SK-N-MC (cell line): Measurements from ENCODE around the gene HID1.

ENCODE experiments used
- DNase-seq: peaks from one replicate; pipeline ENCODE4 v3.0.0-alpha.2; 2011; ENCODE audit warnings: low read depth, low spot score
- H3K27ac ChIP-seq: fragments of 200-600 bp; sonication (generic); 2 replicates; pipeline ENCODE4 v1.5.1; 2016; ENCODE audit warnings: mixed run types
- H3K36me3 ChIP-seq: fragments of 200-600 bp; sonication (generic); 2 replicates; pipeline ENCODE4 v1.6.1; 2017; ENCODE audit warnings: antibody characterized with exemption, low read length, mixed read lengths; ENCODE audit not compliant: insufficient read depth
- H3K4me3 ChIP-seq: fragments of 200-600 bp; sonication (generic); 2 replicates; pipeline ENCODE4 v1.5.1; 2016
- H3K9ac ChIP-seq: fragments of 200-600 bp; sonication (generic); 2 replicates; pipeline ENCODE4 v1.8.0; 2017; ENCODE audit warnings: mixed run types, mixed read lengths; ENCODE audit not compliant: insufficient read length
- H3K9me3 ChIP-seq: fragments of 200-600 bp; sonication (generic); 2 replicates; pipeline ENCODE4 v1.6.1; 2017; ENCODE audit warnings: low read depth, mild to moderate bottlenecking, antibody characterized with exemption, low read length, moderate library complexity, mixed read lengths
- EZH2 ChIP-seq: fragments of 200-600 bp; sonication (generic); IDR thresholded peaks from one replicate; pipeline ENCODE4 v1.6.1; 2017; ENCODE audit warnings: antibody characterized with exemption
- FOXP2 ChIP-seq: optimal IDR thresholded peaks from 2 replicates; pipeline ENCODE3; 2011; ENCODE audit warnings: mild to moderate bottlenecking, moderate library complexity; ENCODE audit not compliant: insufficient read depth; ENCODE audit errors: extremely low read length, control extremely low read depth
- POLR2AphosphoS5 ChIP-seq: IDR thresholded peaks from 2 replicates; pipeline ENCODE4 v1.6.1; 2012; ENCODE audit warnings: mild to moderate bottlenecking, low read depth, low read length, borderline replicate concordance

Gene HID1

GRCh38 chr17:74922694-74923537 is 49.6 kb downstream of the HID1 start, which contains the start of gene USH1G:
Gene USH1G (minus strand): TSS chr17:74923255. CDS start chr17:74923073, 182 bp downstream.
- no peak within 1 kb of the TSS for H3K27ac ChIP-seq
- H3K9ac ChIP-seq = no peak within 1 kb of the TSS
- H3K36me3 ChIP-seq = no peaks in the 10 kb centered on the region
- no peaks in the 10 kb centered on the region for H3K9me3 ChIP-seq
- peak within 1 kb of the TSS; percentile 71 for H3K4me3 ChIP-seq
- no peak for DNase-seq
- TF ChIP-seq EZH2 = no peak
- TF ChIP-seq FOXP2 = no peak
- no peak for TF ChIP-seq POLR2AphosphoS5

- no peak for DNase-seq
- Histone ChIP-seq H3K9ac (no peak overlapping the region), H3K4me3 (no peak overlapping the region), H3K36me3 (no peaks in the 10 kb centered on the region), H3K9me3 (no peaks in the 10 kb centered on the region), H3K27ac (no peak overlapping the region)
- TF ChIP-seq POLR2AphosphoS5 (no peak), EZH2 (no peak), FOXP2 (no peak)
Observed at GRCh38 chr17:74922172-74922571, 50.4 kb downstream of the HID1 start.

GRCh38 chr17:74921769-74922168 is 50.8 kb downstream of the HID1 start:
- H3K9me3 ChIP-seq = no peaks in the 10 kb centered on the region
- H3K36me3 ChIP-seq = no peaks in the 10 kb centered on the region
- TF ChIP-seq FOXP2 (no peak), EZH2 (no peak), POLR2AphosphoS5 (no peak)
- no peak for DNase-seq
- H3K4me3 ChIP-seq = no peak overlapping the region
- no peak overlapping the region for H3K27ac ChIP-seq
- H3K9ac ChIP-seq = no peak overlapping the region

GRCh38 chr17:74921026-74921681 is 51.4 kb downstream of the HID1 start:
- DNase-seq = no peak
- Histone ChIP-seq H3K36me3 (no peaks in the 10 kb centered on the region), H3K9ac (no peak overlapping the region), H3K27ac (no peak overlapping the region), H3K4me3 (no peak overlapping the region), H3K9me3 (no peaks in the 10 kb centered on the region)
- no peak for TF ChIP-seq POLR2AphosphoS5
- no peak for TF ChIP-seq EZH2
- TF ChIP-seq FOXP2 = no peak

GRCh38 chr17:74920642-74921025 is 51.9 kb downstream of the HID1 start:
- TF ChIP-seq POLR2AphosphoS5 (no peak), FOXP2 (no peak), EZH2 (no peak)
- Histone ChIP-seq H3K9ac (no peak overlapping the region), H3K27ac (no peak overlapping the region), H3K9me3 (no peaks in the 10 kb centered on the region), H3K36me3 (no peaks in the 10 kb centered on the region), H3K4me3 (no peak overlapping the region)
- DNase-seq = no peak

DNA sequence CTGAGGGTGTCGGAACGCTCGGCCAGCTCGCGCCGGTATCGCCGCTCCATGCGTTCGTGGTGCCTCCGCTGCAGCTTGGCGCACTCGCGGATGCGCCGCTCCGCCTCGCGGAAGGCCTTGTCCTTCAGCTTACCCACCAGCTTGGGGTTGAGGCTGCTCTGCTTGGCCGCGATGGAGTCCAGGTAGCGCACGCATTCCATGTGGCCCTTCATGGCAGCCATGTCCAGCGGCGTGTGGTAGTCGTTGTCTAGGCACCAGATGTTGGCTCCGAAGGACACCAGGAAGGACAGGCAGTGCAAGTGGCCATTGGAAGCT is 52.3 kb downstream of the HID1 start:
- Histone ChIP-seq H3K9me3 (no peaks in the 10 kb centered on the region), H3K9ac (no peak overlapping the region), H3K4me3 (no peak overlapping the region), H3K36me3 (no peaks in the 10 kb centered on the region), H3K27ac (no peak overlapping the region)
- TF ChIP-seq FOXP2 (no peak), POLR2AphosphoS5 (no peak), EZH2 (no peak)
- no peak for DNase-seq

- no peak overlapping the region for H3K27ac ChIP-seq
- DNase-seq = no peak
- H3K36me3 ChIP-seq = no peaks in the 10 kb centered on the region
- no peak overlapping the region for H3K9ac ChIP-seq
- H3K4me3 ChIP-seq = no peak overlapping the region
- TF ChIP-seq EZH2 (no peak), FOXP2 (no peak), POLR2AphosphoS5 (no peak)
- H3K9me3 ChIP-seq = no peaks in the 10 kb centered on the region
Observed at GRCh38 chr17:74919440-74920305, 52.9 kb downstream of the HID1 start.

- H3K9ac ChIP-seq = no peak overlapping the region
- H3K9me3 ChIP-seq = no peaks in the 10 kb centered on the region
- H3K27ac ChIP-seq = no peak overlapping the region
- no peak overlapping the region for H3K4me3 ChIP-seq
- no peaks in the 10 kb centered on the region for H3K36me3 ChIP-seq
- TF ChIP-seq POLR2AphosphoS5 (no peak), FOXP2 (no peak), EZH2 (no peak)
- DNase-seq = no peak
Observed at GRCh38 chr17:74918906-74919305, 53.7 kb downstream of the HID1 start.
